NOMO-1 treated with dmso at 0.1 percent for 144 hours (cell line): ENCODE data around the gene PLEKHS1.
"Not testable (repeated sequence)": the region's sequence is repeated elsewhere in the genome, so short reads cannot be mapped to it uniquely, and the experiment has no call there.

ENCODE experiments used
- DNase-seq: peaks from one replicate; lab custom pipeline; 2025; ENCODE audit not compliant: unreplicated experiment; lab: John Stamatoyannopoulos, UW

Gene PLEKHS1

DNA sequence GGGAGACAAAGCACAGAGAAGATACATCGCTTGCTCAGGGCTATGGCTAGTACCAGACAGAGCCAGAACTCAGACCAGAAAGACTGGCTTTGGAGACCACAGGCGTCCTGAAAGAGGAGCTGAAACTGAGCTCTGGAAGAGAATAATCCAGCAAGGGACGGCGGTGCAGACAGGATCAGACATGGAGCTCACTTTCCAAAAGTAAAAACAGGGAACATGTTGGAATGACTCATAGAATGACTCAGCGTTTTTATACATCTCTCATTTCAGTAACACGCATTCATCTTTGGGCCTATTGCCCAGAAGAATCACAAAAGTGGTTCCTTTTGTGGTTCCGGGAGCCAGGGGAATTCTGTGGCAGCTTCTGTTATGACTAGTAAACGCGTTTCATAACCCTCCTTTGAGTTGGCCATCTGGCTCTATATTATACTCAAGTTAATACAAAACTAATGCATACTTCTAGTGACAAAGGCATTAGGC, 37.2 kb downstream of the PLEKHS1 start:
- no peak for DNase-seq

DNA sequence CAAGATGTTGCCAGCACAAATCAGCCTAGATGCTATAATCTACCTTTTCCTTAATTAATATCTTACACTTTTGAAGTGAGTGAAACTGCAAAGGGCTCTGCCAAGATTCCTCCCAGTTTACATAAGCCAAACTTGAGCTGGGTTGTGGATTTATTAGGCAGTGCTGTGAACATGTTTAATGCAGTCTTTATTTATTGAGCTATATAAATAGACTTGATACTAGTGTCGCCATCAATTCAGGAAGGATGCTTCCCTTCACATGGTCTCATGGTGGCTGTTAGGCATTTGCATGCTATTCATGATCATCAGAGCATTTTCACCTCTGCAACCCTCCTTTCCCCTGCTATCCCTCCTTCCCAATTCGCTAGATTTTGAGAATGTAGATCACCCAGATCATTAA, 40.2 kb downstream of the PLEKHS1 start:
- DNase-seq = no peak

DNA sequence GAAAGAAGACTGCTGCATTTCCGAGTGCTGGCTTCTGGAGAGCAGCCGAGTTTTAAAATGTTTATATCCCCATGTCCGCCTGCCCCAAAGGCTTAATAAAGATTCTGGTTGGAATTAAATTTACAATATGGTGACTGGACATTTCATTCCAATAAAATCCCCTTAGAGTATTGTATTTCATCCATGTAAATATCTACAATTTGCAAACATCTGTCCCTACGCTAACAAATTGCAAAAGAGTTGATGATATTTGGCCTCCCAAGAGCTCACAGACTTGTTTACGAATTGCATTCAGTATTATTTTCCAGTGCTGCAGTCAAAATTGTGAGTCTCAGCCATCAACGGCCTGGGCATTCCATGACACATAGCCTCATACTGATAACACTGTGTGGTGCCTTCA, 50.1 kb downstream of the PLEKHS1 start:
- DNase-seq = no peak

DNA sequence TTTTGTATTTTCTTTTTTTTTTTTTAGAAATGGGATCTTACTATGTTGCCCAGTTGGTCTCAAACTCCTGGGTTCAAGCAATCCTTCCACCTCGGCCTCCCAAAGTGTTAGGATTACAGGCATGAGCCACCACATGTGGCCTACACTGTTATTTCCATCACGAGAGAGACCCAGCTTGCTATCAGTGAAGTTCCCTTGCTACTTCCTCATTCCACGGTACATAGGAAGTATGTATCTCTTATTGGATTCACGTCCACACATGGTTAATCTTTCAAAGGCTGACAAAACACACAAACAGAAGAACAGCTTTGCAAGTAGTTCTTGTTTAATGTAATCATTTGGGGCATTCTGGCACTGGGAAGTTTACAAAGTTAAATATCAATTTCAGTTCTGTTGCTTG, 51.5 kb downstream of the PLEKHS1 start:
- DNase-seq = no peak

DNA sequence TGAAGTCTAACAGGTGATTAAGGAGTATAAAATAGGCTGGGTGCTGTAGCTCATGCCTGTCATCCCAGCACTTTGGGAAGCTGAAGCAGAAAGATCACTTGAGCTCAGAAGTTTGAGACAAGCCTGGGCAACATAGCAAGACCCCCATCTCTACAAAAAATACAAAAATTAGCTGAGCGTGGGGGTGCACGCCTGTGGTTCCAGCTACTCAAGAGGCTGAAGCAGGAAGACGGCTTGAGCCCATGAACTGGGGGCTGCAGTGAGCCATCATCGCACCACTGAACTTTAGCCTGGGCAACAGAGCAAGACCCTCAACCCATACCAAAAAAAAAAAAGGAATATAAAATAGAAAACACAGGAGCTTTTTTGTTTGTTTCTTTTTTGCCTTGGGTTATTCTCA, 55.0 kb downstream of the PLEKHS1 start:
- no peak for DNase-seq

DNA sequence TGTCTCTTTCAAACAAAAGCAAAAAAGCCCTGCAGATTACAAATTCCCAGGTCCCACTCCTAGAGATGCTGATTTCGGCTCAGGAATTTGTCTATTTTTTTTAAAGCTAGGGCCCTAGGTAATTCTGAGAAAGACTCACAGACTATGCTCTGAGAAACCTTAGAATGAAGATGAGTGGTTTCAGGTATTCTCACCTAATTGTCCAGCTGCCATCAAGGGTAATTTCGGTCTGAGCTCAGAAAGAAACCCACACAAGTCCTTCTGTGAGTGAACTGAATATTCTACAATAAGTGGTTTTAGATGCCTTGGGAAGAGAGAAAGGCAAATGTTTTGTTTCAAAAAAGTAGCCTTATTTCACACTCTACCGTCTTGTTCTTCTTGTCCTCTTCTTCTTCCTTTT, 56.7 kb downstream of the PLEKHS1 start:
- DNase-seq = no peak

DNA sequence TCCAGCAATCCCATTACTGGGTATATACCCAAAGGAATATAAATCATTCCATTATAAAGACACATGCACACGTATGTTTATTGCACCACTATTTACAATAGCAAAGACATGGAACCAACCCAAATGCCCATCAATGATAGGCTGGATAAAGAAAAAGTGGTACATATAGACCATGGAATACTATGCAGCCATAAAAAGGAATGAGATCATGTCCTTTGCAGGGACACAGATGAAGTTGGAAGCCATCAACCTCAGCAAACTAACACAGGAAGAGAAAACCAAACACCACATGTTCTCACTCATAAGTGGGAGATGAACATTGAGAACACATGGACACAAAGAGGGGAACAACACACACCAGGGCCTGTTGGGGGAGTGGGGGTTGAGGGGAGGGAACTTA, 63.2 kb downstream of the PLEKHS1 start:
- not testable (repeated sequence) for DNase-seq

DNA sequence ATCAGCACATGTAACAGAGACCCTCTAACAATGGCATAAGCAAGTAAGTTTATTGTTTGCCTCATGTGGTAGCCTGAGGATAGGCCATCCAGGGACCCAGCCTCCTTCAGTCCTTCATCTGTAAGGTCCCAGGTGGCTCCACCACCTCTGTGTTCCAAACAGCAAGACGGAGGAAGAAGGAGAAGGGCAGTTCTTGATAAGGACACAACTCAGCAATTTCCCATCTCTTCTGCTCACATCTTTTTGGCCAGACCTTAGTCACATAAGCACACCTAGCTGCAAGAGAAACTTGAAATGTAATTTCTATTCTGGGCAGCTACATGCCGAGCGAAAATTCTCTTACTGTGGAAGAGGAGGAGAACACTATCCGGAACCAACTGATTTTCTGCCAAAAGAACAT, 68.5 kb downstream of the PLEKHS1 start:
- DNase-seq = no peak

DNA sequence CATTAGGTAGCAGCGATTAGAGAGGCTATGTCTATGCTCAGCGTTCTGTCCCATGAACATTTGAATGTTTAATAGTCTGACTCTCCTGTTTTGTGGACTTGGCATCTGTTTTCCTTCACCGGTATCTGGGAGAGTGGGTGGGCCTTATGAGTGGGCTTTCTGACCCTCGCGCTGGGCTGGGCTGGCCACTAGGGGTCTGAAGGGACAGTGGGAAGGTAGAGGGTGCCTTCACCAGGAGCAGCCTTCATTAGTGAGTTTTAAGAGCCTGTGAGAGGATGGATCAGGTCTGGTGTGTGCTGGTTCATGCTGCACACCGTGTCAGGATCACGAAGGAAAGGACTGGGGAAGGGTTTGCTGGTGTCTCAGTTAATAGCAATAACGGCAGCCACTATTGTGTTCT, 69.0 kb downstream of the PLEKHS1 start:
- DNase-seq = no peak

DNA sequence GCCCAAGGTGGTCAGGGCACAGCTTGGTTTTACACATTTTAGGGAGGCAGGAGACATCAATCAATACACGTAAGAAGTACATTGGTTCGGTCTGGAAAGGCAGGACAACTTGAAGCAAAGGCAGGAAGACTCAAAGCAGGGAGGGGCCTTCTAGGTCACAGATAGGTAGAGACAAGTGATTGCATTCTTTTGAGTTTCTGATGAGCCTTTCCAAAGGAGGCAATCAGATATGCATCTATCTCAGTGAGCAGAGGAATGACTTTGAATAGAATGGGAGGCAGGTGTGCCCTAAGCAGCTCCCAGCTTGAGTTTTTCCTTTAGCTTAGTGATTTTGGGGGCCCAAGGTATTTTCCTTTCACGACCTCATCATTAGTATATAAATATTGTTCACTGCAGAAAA, 69.8 kb downstream of the PLEKHS1 start:
- DNase-seq = not testable (repeated sequence)

DNA sequence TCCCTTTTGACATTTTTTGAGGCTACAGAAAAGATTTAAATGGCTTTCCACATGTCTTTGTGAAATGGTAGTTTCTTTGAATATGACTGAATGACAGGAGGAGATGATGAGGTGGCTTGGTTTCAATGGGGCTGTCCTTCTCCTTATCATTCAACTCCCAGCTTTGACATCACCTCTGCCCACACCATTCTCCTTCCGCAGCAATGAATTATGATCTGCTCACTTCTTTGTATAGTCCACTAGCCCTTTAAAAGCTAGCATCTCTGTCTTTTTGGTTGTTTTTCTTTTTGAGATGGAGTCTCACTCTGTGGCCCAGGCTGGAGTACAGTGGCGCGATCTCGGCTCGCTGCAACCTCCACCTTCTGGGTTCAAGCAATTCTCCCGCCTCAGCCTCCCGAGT, 70.7 kb downstream of the PLEKHS1 start:
- no peak for DNase-seq

DNA sequence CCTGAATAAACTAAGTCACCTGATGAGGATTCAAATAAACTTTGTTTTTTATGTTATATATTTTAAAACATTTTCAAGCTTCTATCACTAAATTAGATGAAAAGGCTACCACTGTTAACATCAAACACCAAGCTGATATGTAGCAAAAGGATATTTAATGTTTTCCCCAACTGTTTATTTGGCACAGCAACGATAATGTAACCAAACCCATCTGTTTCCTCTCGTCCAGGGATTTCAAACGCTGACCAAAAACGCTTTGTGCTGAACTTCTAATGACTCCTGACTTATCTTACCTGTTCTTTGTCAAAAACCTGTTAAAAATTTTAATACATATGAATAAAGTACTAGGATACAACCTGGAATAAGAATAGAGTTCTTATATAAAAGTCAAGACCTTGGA, 71.9 kb downstream of the PLEKHS1 start:
- no peak for DNase-seq

DNA sequence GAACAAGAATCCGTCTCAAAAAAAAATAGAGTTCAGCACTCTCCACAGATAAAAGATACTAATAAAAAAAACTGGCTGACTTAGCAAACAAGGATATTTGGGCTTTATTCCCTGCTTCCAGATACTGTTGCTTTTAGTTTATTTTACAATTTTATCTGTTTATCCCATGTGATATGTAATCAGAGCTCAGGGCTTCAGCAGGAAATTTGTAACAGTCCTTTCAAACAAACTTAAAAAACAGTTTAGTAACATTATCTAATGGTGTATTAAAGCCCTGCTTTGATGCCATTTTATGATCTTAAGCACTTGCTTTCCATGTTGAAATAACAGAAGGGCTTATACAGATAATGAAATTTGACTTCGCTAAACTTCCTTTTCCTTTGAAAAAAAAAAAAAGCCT, 74.3 kb downstream of the PLEKHS1 start:
- no peak for DNase-seq

DNA sequence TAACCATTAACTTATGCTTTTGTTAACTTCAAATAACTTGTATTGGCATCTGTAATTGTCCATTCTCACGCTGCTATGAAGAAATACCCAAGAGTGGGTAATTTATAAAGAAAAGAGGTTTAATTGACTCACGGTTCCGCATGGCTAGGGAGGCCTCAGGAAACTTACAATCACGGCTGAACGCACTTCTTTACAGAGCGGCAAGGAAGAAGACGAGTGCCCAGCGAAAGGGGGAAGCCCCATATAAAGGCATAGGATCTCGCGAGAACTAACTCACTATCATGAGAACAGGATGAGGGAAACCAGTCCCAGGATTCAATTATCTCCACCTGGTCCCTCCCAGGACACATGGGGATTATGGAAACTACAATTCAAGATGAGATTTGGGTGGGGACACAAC, 77.1 kb downstream of the PLEKHS1 start:
- DNase-seq = not testable (repeated sequence)
